ENCODE results near the gene ADAMTS19.
A peak's percentile ranks its signal among the peaks of the same experiment; 100 is the strongest.

ADAMTS19 gene

GRCh38 chr5:129771058-129771838 is 311.1 kb downstream of the ADAMTS19 start:
- peak; percentile 10 for DNase-seq

- no peak for DNase-seq
Observed at GRCh38 chr5:129773376-129773775, 313.3 kb downstream of the ADAMTS19 start.

- DNase-seq: no peak
Observed at GRCh38 chr5:129781594-129781993, 321.5 kb downstream of the ADAMTS19 start.

Data from T-helper 9 cell (primary cell).